A673 (cell line): ENCODE data around the gene CACNG3. TPM values are rescaled to one million over a fixed set of nuclear protein-coding genes. Genes with fewer than 3 reads are reported as not detected.

Experiments used
- BruUV-seq: library from RNA; stranded (reverse); fragments of 400-500 nt; replicated peaks from 2 replicates; lab custom pipeline; 2021; lab: Mats Ljungman, UMichigan
- CTCF ChIA-PET: fragments of 300-600 bp; sonication (Branson Sonifier 250); formaldehyde crosslinking; loops from one replicate; lab custom pipeline; 2022; ENCODE audit warnings: antibody characterized with exemption; lab: Charles Lee
- POLR2A ChIA-PET: fragments of 300-600 bp; sonication (Branson Sonifier 250); formaldehyde crosslinking; loops from one replicate; lab custom pipeline; 2022; ENCODE audit warnings: antibody characterized with exemption; ENCODE audit not compliant: low non-redundant PET; lab: Charles Lee
- DNase-seq: peaks from one replicate; pipeline ENCODE4 v3.0.0-alpha.2; 2015; ENCODE audit warnings: low spot score
- H3K27ac ChIP-seq: fragments of 200-600 bp; sonication (generic); 2 replicates; pipeline ENCODE4 v1.5.1; 2016; ENCODE audit warnings: mixed run types, low read depth, mild to moderate bottlenecking, mixed read lengths, antibody characterized with exemption, low read length; ENCODE audit not compliant: poor library complexity, severe bottlenecking
- H3K27me3 ChIP-seq: fragments of 200-600 bp; sonication (generic); replicated peaks from 2 replicates; pipeline ENCODE4 v1.6.1; 2017; ENCODE audit warnings: mixed run types, low read depth, mild to moderate bottlenecking, mixed read lengths, antibody characterized with exemption, low read length; ENCODE audit not compliant: insufficient read depth, poor library complexity
- H3K36me3 ChIP-seq: fragments of 200-600 bp; sonication (generic); 2 replicates; pipeline ENCODE4 v1.6.1; 2016; ENCODE audit warnings: mixed run types, mild to moderate bottlenecking, mixed read lengths, antibody characterized with exemption, low read length; ENCODE audit not compliant: insufficient read depth, poor library complexity, severe bottlenecking
- H3K4me1 ChIP-seq: fragments of 200-600 bp; sonication (generic); 2 replicates; pipeline ENCODE4 v1.6.1; 2017; ENCODE audit warnings: mixed run types, mild to moderate bottlenecking, mixed read lengths, antibody characterized with exemption, low read length; ENCODE audit not compliant: insufficient read depth, poor library complexity, severe bottlenecking
- H3K4me3 ChIP-seq: fragments of 200-600 bp; sonication (generic); 2 replicates; pipeline ENCODE4 v1.5.1; 2016; ENCODE audit warnings: low read depth, mixed run types, mild to moderate bottlenecking, mixed read lengths, low read length; ENCODE audit not compliant: poor library complexity, severe bottlenecking
- H3K9me3 ChIP-seq: fragments of 200-600 bp; sonication (generic); 2 replicates; pipeline ENCODE4 v1.6.1; 2016; ENCODE audit warnings: mixed run types, low read depth, mild to moderate bottlenecking, mixed read lengths, antibody characterized with exemption, low read length; ENCODE audit not compliant: poor library complexity, severe bottlenecking
- CTCF ChIP-seq: fragments of 300-800, 200-600 bp; sonication (generic); conservative IDR thresholded peaks from 2 replicates; pipeline ENCODE4 v1.5.1; 2017; ENCODE audit warnings: low read depth, mild to moderate bottlenecking, antibody characterized with exemption, low read length, moderate library complexity, mixed read lengths
- EZH2 ChIP-seq: fragments of 200-600 bp; sonication (generic); IDR thresholded peaks from 2 replicates; pipeline ENCODE4 v1.6.1; 2017; ENCODE audit warnings: borderline replicate concordance, low read depth, mild to moderate bottlenecking, mixed read lengths, antibody characterized with exemption, low read length; ENCODE audit not compliant: poor library complexity, severe bottlenecking
- intact Hi-C: fragments of 100-400 bp; cut with micrococcal nuclease; formaldehyde crosslinking; loops from one replicate; pipeline ENCODE4 v1.10.0; 2022; ENCODE audit not compliant: unreplicated experiment
- total RNA-seq: library from RNA; stranded (reverse); gene quantifications from 2 replicates; pipeline ENCODE4 v1.2.3, GENCODE V29; 2021

The CACNG3 gene
- total RNA-seq, 1 experiment from 2014 or later, result 3.6 TPM

GRCh38 chr16:24291932-24292331, 35.8 kb downstream of the CACNG3 start:
- TF ChIP-seq EZH2 (no peak), CTCF (no peak)
- no TSS peak for BruUV-seq
- intact Hi-C loops, result no loop called here
- no peaks in the 10 kb centered on the region for H3K9me3 ChIP-seq
- no peak overlapping the region for H3K4me3 ChIP-seq
- H3K27ac ChIP-seq, result no peak overlapping the region
- no peaks in the 10 kb centered on the region for H3K36me3 ChIP-seq
- POLR2A ChIA-PET, result no interaction called here
- CTCF ChIA-PET, result interaction anchor here (1.2 kb wide), 1 partner anchor 39 kb away, joined by 3 read pairs; no protein-coding TSS in a partner anchor
- H3K27me3 ChIP-seq, result no peaks in the 10 kb centered on the region
- DNase-seq, result no peak
- H3K4me1 ChIP-seq, result peaks cover 3% of the 10 kb centered on the region

- Histone ChIP-seq H3K36me3 (no peaks in the 10 kb centered on the region), H3K27me3 (no peaks in the 10 kb centered on the region), H3K9me3 (no peaks in the 10 kb centered on the region), H3K27ac (no peak overlapping the region), H3K4me1 (peaks cover 2% of the 10 kb centered on the region), H3K4me3 (no peak overlapping the region)
- ChIA-PET POLR2A (no interaction called here), CTCF (no interaction called here)
- no TSS peak for BruUV-seq
- intact Hi-C loops, result no loop called here
- TF ChIP-seq CTCF, result no peak
- no peak for TF ChIP-seq EZH2
- DNase-seq, result no peak
Measured at GRCh38 chr16:24294131-24294530, 38.0 kb downstream of the CACNG3 start.

- intact Hi-C loops, result no loop called here
- no peak for TF ChIP-seq CTCF
- TF ChIP-seq EZH2, result no peak
- no TSS peak for BruUV-seq
- Histone ChIP-seq H3K4me3 (no peak overlapping the region), H3K4me1 (peaks cover 8% of the 10 kb centered on the region), H3K27me3 (no peaks in the 10 kb centered on the region), H3K27ac (no peak overlapping the region), H3K9me3 (peaks cover 7% of the 10 kb centered on the region), H3K36me3 (no peaks in the 10 kb centered on the region)
- ChIA-PET POLR2A (interaction anchor here (0.7 kb wide), 1 partner anchor 126 kb away, joined by 5 read pairs; no protein-coding TSS in a partner anchor), CTCF (no interaction called here)
- no peak for DNase-seq
Measured at GRCh38 chr16:24297375-24297774, 41.2 kb downstream of the CACNG3 start.
